SK-N-MC (cell line): Measurements from ENCODE around the gene ARID1B.

Source experiments
- EZH2 ChIP-seq: fragments of 200-600 bp; sonication (generic); IDR thresholded peaks from one replicate; pipeline ENCODE4 v1.6.1; 2017; ENCODE audit warnings: antibody characterized with exemption
- FOXP2 ChIP-seq: optimal IDR thresholded peaks from 2 replicates; pipeline ENCODE3; 2011; ENCODE audit warnings: mild to moderate bottlenecking, moderate library complexity; ENCODE audit not compliant: insufficient read depth; ENCODE audit errors: extremely low read length, control extremely low read depth
- POLR2AphosphoS5 ChIP-seq: IDR thresholded peaks from 2 replicates; pipeline ENCODE4 v1.6.1; 2012; ENCODE audit warnings: mild to moderate bottlenecking, low read depth, low read length, borderline replicate concordance

DNA sequence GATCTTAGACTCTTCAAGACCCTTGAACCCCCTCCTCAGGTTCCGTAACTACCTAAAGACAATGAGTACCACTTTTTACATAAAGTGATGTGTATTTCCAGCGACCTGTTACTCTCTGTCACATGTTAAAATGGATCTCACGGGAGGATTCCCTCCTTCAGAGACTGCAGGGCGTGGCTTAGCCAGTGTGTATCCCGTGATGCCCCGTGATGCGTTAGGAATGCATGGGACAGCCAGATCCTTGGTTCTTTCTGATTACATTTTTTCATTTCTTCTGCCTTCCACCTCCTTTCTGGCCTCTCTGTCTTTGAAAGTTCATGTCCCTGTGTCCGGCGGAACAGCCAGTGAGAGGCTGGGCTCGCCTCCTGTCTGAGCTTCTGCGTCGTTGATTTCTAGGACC, 390.7 kb downstream of the ARID1B start:
- TF ChIP-seq FOXP2 (no peak), EZH2 (no peak), POLR2AphosphoS5 (no peak)
